ENCODE measurements around the gene CEP72. TPM values are rescaled to one million over a fixed set of nuclear protein-coding genes. Genes with fewer than 3 reads are reported as not detected.
"Not testable (repeated sequence)": the region's sequence is repeated elsewhere in the genome, so short reads cannot be mapped to it uniquely, and the experiment has no call there.

The CEP72 gene
- total RNA-seq, 5 donors from 2014 or later (not counting 1 experiment from before 2014, with no cell fraction given), result 13.9 to 25.8 (median 23.6) TPM

DNA sequence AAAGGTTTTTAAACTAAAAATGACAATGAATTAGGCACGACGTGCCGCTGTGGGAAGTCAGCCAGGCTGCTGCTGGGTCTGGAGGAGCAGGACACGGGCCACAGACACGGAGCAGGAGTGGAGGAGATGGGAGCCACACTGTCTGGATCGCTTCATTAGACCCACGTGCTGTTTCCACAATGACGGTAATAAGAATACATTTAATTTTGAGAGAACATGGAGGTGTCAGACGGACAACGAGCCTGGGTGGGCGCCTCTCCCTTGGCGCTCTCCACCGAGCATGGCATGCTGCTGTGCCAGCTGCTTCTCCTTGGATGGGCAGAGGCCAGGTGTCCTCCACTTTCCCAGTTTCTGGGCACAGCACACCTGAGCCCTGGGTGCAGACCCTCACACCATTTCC lies 68.7 kb downstream of the CEP72 start:
- peaks cover 0 to 35% of the 10 kb centered on the region in 2 experiments for H3K27me3 ChIP-seq (replicated peaks in 1 of 2; ENCODE audit: control insufficient read depth in 2 of 2, extremely low read depth in 1 of 2, insufficient read depth in 2 of 2, low read length in 1 of 2)
- H3K27me3 Mint-ChIP-seq; ATAC-seq (replicated peaks in 1 of 4); H3K4me1 Mint-ChIP-seq; H3K4me1 ChIP-seq (ENCODE audit: control insufficient read depth in 1 of 2, extremely low read depth in 1 of 2, insufficient read depth in 2 of 2, low read length in 2 of 2); DNase-seq; H3K9me3 ChIP-seq; H3K9me3 Mint-ChIP-seq; H3K4me3 Mint-ChIP-seq; H3K27ac ChIP-seq (ENCODE audit: low read length); CTCF ChIA-PET; H3K36me3 Mint-ChIP-seq; H3K27ac Mint-ChIP-seq; POLR2A ChIA-PET; H3K4me3 ChIP-seq (ENCODE audit: control insufficient read depth in 1 of 2, extremely low read depth in 1 of 2, low read length in 1 of 2); H3K36me3 ChIP-seq (ENCODE audit: control insufficient read depth in 2 of 2, extremely low read depth in 1 of 2, insufficient read depth in 1 of 2, low read length in 1 of 2): not testable (repeated sequence)
- WGBS (ENCODE audit: insufficient coverage), result 84% methylated on average over 12 of the region's 13 CpGs

DNA sequence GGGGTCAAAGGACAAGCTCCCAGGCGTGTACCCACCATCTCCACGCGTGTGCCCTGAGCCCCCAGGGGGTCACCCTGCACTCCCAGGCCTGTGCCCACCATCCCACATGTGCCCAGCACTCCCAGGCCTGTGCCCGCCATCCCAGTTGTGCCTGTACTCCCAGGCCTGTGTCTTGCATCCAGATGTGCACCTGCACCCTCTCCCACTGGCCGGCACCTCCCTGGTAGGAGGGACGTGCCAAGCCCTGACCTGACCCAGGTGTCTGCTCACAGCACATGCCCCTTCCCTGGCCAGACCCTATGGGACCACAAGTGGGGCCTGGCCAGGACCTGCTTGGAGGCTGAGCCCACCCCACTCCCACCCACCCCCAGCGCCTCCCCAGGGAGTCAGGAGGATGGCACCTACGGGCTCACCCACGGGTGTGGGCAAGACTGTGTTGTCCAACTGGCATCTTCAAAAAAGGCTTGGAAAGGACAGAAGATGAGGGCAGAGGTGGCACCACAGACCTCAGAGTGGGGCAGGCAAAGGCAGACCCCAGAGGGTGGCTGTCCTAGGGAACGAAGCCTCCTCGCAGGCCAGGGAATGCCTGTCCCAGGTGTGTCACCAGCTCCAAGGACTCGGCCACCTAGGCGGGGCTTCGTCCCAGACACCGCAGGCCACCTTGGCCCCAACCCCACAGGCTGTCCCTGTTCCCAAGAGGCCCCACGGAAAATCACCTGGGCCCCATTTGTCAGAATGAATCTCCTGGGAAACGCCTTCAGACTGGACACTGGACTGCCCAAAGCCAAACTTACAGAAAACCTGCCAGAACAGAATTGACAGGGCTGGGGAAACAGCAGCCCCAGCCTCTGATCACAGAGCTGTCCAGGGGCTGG lies 69.4 kb downstream of the CEP72 start:
- H3K27ac Mint-ChIP-seq; ATAC-seq (replicated peaks in 1 of 4); H3K4me1 Mint-ChIP-seq; H3K4me3 ChIP-seq (ENCODE audit: control insufficient read depth in 1 of 2, extremely low read depth in 1 of 2, low read length in 1 of 2); H3K27me3 Mint-ChIP-seq; H3K36me3 Mint-ChIP-seq; H3K4me1 ChIP-seq (ENCODE audit: control insufficient read depth in 1 of 2, extremely low read depth in 1 of 2, insufficient read depth in 2 of 2, low read length in 2 of 2); H3K36me3 ChIP-seq (ENCODE audit: control insufficient read depth in 2 of 2, extremely low read depth in 1 of 2, insufficient read depth in 1 of 2, low read length in 1 of 2); H3K27ac ChIP-seq (ENCODE audit: low read length); POLR2A ChIA-PET; H3K4me3 Mint-ChIP-seq; H3K9me3 Mint-ChIP-seq; CTCF ChIA-PET; H3K9me3 ChIP-seq: not testable (repeated sequence)
- H3K27me3 ChIP-seq (replicated peaks in 1 of 2; ENCODE audit: control insufficient read depth in 2 of 2, extremely low read depth in 1 of 2, insufficient read depth in 2 of 2, low read length in 1 of 2), result peaks cover 0 to 34% of the 10 kb centered on the region in 2 experiments
- peak in 1 of 35 experiments; percentile 3 for DNase-seq
- 90% methylated on average over 8 of the region's 17 CpGs for WGBS (ENCODE audit: insufficient coverage)

DNA sequence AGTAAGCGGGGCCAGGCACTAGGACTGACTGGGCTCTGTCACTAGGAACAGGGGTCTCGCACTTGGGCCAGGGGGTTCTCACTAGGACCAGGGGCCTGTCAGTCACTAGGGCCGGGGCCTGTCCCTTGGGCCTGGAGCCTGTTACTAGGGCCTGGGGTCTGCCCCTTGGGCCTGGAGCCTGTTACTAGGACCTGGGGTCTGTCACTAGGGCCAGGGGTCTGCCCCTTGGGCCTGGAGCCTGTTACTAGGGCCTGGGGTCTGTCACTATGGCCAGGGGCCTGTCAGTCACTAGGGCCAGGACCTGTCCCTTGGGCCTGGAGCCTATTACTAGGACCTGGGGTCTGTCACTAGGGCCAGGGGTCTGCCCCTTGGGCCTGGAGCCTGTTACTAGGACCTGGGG lies 70.1 kb downstream of the CEP72 start:
- WGBS (ENCODE audit: insufficient coverage), result 80% methylated on average over 2 of the region's 3 CpGs
- H3K4me3 ChIP-seq (ENCODE audit: control insufficient read depth in 1 of 2, extremely low read depth in 1 of 2, low read length in 1 of 2); DNase-seq; H3K36me3 ChIP-seq (ENCODE audit: control insufficient read depth in 2 of 2, extremely low read depth in 1 of 2, insufficient read depth in 1 of 2, low read length in 1 of 2); POLR2A ChIA-PET; H3K9me3 ChIP-seq; H3K4me1 Mint-ChIP-seq; H3K27ac ChIP-seq (ENCODE audit: low read length); H3K27ac Mint-ChIP-seq; CTCF ChIA-PET; ATAC-seq (replicated peaks in 1 of 4); H3K27me3 Mint-ChIP-seq; H3K36me3 Mint-ChIP-seq; H3K4me1 ChIP-seq (ENCODE audit: control insufficient read depth in 1 of 2, extremely low read depth in 1 of 2, insufficient read depth in 2 of 2, low read length in 2 of 2); H3K4me3 Mint-ChIP-seq; H3K9me3 Mint-ChIP-seq: not testable (repeated sequence)
- peaks cover 0 to 30% of the 10 kb centered on the region in 2 experiments for H3K27me3 ChIP-seq (replicated peaks in 1 of 2; ENCODE audit: control insufficient read depth in 2 of 2, extremely low read depth in 1 of 2, insufficient read depth in 2 of 2, low read length in 1 of 2)

DNA sequence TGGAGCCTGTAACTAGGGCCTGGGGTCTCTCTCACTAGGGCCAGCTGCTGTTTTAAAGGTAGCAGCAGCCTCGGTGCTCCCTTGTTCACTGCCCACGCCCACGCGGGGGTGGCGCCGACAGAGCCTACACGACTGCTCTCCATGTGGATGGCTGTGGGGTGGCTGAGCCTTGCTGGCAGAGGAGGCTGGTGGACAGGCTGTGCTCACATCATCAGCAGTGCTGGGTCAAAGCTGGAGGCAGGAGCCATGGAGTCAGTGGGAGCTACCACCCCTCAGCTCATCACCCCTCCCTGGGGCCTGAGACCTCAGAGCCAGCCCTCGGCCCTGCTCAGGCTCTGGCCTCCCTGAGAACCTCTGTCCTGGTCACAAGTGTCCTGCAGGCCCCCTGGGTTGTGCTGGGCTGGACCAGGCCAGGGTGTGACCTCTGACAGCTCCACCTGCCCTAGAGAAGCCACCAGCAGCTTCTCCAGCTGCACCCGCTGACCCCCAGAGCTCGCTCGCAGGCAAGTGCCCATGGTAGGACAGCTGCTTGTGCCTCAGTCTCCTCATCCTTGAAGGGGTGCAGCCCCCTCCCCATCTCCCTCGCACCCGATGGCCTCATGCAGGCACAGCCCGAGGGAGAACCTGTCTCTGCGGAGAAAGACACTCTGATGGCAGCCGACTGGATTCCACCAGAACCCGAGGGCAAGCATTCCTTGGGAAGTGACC lies 70.7 kb downstream of the CEP72 start:
- CTCF ChIA-PET; H3K36me3 ChIP-seq (ENCODE audit: control insufficient read depth in 2 of 2, extremely low read depth in 1 of 2, insufficient read depth in 1 of 2, low read length in 1 of 2); H3K4me1 Mint-ChIP-seq; H3K27me3 Mint-ChIP-seq; H3K9me3 ChIP-seq; H3K4me3 ChIP-seq (ENCODE audit: control insufficient read depth in 1 of 2, extremely low read depth in 1 of 2, low read length in 1 of 2); H3K4me3 Mint-ChIP-seq; ATAC-seq (replicated peaks in 1 of 4); H3K9me3 Mint-ChIP-seq; H3K27ac ChIP-seq (ENCODE audit: low read length); POLR2A ChIA-PET; H3K36me3 Mint-ChIP-seq; H3K4me1 ChIP-seq (ENCODE audit: control insufficient read depth in 1 of 2, extremely low read depth in 1 of 2, insufficient read depth in 2 of 2, low read length in 2 of 2); DNase-seq; H3K27ac Mint-ChIP-seq: not testable (repeated sequence)
- peaks cover 0 to 27% of the 10 kb centered on the region in 2 experiments for H3K27me3 ChIP-seq (replicated peaks in 1 of 2; ENCODE audit: control insufficient read depth in 2 of 2, extremely low read depth in 1 of 2, insufficient read depth in 2 of 2, low read length in 1 of 2)
- WGBS (ENCODE audit: insufficient coverage), result 74% methylated on average over 13 of the region's 17 CpGs

DNA sequence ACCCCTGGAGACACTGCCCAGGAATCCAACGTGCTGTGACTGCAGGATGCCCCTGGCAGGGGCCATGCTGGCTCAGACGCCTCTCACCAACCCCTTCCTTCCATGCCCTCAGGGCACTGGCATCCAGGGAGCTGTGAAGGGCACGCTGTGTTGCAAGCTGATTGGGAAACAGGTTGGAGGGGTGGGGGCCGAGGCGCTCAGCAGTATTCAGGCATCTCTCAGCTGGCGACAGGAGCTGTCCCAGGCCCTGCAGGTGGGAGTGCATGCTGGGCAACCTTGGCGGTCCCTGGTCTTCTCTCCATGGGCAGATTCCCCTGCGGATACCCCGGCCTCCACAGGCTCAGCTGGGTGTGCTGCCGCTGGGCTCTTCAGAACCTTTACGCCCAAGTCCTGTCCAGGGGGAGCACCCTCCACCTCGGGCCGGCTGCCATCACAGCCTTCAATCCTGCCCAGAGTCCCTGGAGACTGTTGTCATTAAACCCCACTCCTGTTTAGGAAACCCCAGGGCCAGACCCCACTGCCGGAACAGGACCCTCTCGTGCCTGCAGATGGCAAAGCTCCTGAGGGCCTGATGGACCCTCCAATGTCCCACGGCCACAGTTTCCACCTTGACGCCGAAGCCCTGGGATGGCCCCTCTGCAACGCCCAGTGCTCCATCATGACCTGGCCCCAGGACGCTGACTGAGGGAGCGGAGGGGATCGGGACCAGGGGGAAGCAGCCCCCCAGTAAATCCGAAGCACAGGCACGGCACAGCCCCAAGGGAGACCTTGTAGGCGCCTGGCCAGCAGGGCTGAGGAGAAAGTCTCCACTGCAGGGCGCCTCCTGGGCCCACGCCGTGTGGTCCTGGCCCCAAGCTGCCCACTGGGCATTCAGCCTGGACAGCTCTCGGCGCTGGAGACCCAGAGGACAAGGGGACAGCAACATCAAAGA lies 71.7 kb downstream of the CEP72 start:
- no peaks in the 10 kb centered on the region for H3K4me1 ChIP-seq (ENCODE audit: control insufficient read depth in 1 of 2, extremely low read depth in 1 of 2, insufficient read depth in 2 of 2, low read length in 2 of 2)
- DNase-seq (peak in 1 of 35 experiments; percentile 4), ATAC-seq (replicated peaks in 1 of 4) (no peak)
- no peak overlapping the region for H3K4me3 ChIP-seq (ENCODE audit: control insufficient read depth in 1 of 2, extremely low read depth in 1 of 2, low read length in 1 of 2)
- H3K9me3 Mint-ChIP-seq, result no peaks in the 10 kb centered on the region
- H3K9me3 ChIP-seq, result no peaks in the 10 kb centered on the region
- H3K27ac Mint-ChIP-seq, result no peak overlapping the region
- ChIA-PET CTCF (no interaction called here), POLR2A (no interaction called here)
- peaks cover 0 to 30% of the 10 kb centered on the region in 2 experiments for H3K27me3 ChIP-seq (replicated peaks in 1 of 2; ENCODE audit: control insufficient read depth in 2 of 2, extremely low read depth in 1 of 2, insufficient read depth in 2 of 2, low read length in 1 of 2)
- H3K36me3 Mint-ChIP-seq, result no peaks in the 10 kb centered on the region
- H3K4me3 Mint-ChIP-seq, result no peak overlapping the region
- no peaks in the 10 kb centered on the region for H3K4me1 Mint-ChIP-seq
- peaks cover 0 to 6% of the 10 kb centered on the region in 2 donors for H3K27me3 Mint-ChIP-seq
- no peak overlapping the region for H3K27ac ChIP-seq (ENCODE audit: low read length)
- no peaks in the 10 kb centered on the region for H3K36me3 ChIP-seq (ENCODE audit: control insufficient read depth in 2 of 2, extremely low read depth in 1 of 2, insufficient read depth in 1 of 2, low read length in 1 of 2)
- 81% methylated on average over 28 of the region's 30 CpGs for WGBS (ENCODE audit: insufficient coverage)

DNA sequence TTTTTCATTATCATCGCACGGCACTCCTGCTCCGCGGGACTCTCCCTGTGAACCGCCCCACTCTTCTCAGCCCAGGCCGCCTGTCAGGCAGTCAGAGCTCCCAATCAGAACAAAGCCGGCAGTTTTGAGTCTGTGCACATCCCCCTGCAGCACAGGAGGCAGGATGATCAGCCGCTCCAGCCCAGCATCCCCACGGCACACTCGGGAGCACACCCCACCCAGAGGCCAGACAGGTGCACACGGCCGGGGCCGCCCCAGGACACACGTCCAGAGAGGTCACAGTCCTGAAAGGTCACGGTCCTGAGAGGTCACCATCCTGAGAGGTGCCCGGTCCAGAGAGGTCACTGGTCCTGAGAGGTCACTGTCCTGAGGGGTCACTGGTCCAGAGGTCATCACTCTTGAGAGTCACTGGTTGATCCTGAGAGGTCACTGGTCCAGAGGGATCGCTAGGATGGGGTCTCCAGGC lies 72.6 kb downstream of the CEP72 start:
- no peaks in the 10 kb centered on the region for H3K4me1 Mint-ChIP-seq
- POLR2A ChIA-PET, result no interaction called here

More for the DNA sequence above, 72.6 kb downstream of the CEP72 start:
- CTCF ChIA-PET, result no interaction called here
- Histone ChIP-seq H3K27ac (ENCODE audit: low read length) (no peak overlapping the region), H3K36me3 (ENCODE audit: control insufficient read depth in 2 of 2, extremely low read depth in 1 of 2, insufficient read depth in 1 of 2, low read length in 1 of 2) (no peaks in the 10 kb centered on the region), H3K4me3 (ENCODE audit: control insufficient read depth in 1 of 2, extremely low read depth in 1 of 2, low read length in 1 of 2) (no peak overlapping the region), H3K9me3 (no peaks in the 10 kb centered on the region), H3K27me3 (replicated peaks in 1 of 2; ENCODE audit: control insufficient read depth in 2 of 2, extremely low read depth in 1 of 2, insufficient read depth in 2 of 2, low read length in 1 of 2) (peaks cover 0 to 30% of the 10 kb centered on the region in 2 experiments), H3K4me1 (ENCODE audit: control insufficient read depth in 1 of 2, extremely low read depth in 1 of 2, insufficient read depth in 2 of 2, low read length in 2 of 2) (no peaks in the 10 kb centered on the region)
- peaks cover 0 to 6% of the 10 kb centered on the region in 2 donors for H3K27me3 Mint-ChIP-seq
- H3K36me3 Mint-ChIP-seq, result no peaks in the 10 kb centered on the region
- no peak overlapping the region for H3K4me3 Mint-ChIP-seq
- ATAC-seq (replicated peaks in 1 of 4) (no peak), DNase-seq (peak in 1 of 35 experiments; percentile 4)
- 88% methylated on average over 16 of the region's 17 CpGs for WGBS (ENCODE audit: insufficient coverage)
- no peak overlapping the region for H3K27ac Mint-ChIP-seq
- H3K9me3 Mint-ChIP-seq, result no peaks in the 10 kb centered on the region

Measured in T-cell (primary cell).